Uterus (tissue), 2 donors: ENCODE data around the gene TMEM220.

Experiments
- CTCF ChIP-seq, 4 experiments: fragments of 200-600 bp in 2 of 4; fragments of 450-650 bp in 2 of 4; sonication (generic) in 2 of 4; IDR thresholded peaks; one replicate each; pipeline ENCODE4 v1.5.1; 2016 to 2019; ENCODE audit warnings: antibody characterized with exemption in 4 of 4, mild to moderate bottlenecking in 2 of 4, moderate library complexity in 1 of 4
- POLR2A ChIP-seq, 2 donors: fragments of 450-650 bp; IDR thresholded peaks; one replicate each; pipeline ENCODE4 v1.6.1; 2016; ENCODE audit warnings: antibody characterized with exemption in 2 of 2, mild to moderate bottlenecking in 1 of 2, moderate library complexity in 1 of 2

GRCh38 chr17:10664571-10664970, 65.3 kb downstream of the TMEM220 start:
- no peak for TF ChIP-seq CTCF (IDR thresholded peaks at IDR 0.05)
- TF ChIP-seq POLR2A (IDR thresholded peaks at IDR 0.05): no peak
